ENCODE results near the gene ASIC4. TPM values are rescaled to one million over a fixed set of nuclear protein-coding genes. Genes with fewer than 3 reads are reported as not detected.

Gene ASIC4
- total and polyA plus RNA-seq, 2 of the 13 experiments (the other 11 are each of a cell fraction or from before 2014, with no cell fraction given), result 0.03 TPM; not detected in 1

DNA sequence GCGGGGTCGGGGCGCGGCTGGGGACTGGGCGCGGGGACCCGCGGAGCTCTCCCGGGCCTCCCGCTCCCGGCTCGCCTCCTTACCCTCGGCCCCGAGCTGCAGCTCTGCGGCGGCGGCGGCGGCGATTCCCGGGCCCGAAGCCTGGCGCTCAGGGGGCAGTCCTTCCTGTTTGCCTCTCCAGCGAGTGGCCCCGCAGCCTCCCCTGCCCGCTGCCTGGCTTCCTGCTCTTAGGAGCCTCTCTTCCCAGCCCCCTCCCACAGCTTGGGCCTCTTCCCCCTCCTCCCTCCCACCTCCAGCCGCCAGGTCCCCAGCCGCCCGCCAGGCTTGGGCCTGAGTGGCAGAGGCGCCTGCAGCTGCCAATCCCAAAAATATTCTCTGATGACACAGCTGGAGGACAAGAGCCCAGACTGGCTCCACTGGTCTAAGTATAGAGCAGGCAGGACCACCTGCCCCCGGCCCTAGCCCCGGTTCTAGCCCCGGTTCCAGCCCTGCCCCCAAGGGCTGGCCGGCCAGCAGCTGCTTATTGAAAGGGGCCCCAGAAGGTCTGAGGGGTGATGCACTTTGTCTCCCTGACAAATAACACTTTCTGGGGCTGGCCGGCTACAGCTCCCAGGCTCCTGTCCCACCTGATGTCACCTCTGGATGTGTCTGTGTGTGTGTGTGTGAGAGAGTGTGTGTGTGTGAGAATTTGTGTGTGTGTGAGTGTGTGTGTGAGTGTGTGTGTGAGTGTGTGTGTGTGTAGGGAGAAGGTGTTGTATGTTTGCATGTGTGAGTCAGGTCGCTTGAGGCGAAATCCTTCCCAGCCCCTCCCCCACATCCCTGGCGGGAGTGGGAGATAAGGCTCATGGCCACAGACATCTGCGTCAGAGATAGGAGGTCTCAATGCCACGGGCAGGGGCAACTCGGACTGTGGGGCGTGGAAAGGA lies 57.3 kb downstream of the ASIC4 start, which contains the start of gene OBSL1 (continued):
- no peak; the same call in 1 of the 2 replicates for TF ChIP-seq JUN (CRISPR knock-in tag; IDR thresholded peaks at IDR 0.05)
- TF ChIP-seq MEIS1 (CRISPR knock-in tag; IDR thresholded peaks at IDR 0.05; ENCODE audit: borderline replicate concordance), result no peak; the same call in 1 of the 2 replicates
- TF ChIP-seq, protein P1, sequence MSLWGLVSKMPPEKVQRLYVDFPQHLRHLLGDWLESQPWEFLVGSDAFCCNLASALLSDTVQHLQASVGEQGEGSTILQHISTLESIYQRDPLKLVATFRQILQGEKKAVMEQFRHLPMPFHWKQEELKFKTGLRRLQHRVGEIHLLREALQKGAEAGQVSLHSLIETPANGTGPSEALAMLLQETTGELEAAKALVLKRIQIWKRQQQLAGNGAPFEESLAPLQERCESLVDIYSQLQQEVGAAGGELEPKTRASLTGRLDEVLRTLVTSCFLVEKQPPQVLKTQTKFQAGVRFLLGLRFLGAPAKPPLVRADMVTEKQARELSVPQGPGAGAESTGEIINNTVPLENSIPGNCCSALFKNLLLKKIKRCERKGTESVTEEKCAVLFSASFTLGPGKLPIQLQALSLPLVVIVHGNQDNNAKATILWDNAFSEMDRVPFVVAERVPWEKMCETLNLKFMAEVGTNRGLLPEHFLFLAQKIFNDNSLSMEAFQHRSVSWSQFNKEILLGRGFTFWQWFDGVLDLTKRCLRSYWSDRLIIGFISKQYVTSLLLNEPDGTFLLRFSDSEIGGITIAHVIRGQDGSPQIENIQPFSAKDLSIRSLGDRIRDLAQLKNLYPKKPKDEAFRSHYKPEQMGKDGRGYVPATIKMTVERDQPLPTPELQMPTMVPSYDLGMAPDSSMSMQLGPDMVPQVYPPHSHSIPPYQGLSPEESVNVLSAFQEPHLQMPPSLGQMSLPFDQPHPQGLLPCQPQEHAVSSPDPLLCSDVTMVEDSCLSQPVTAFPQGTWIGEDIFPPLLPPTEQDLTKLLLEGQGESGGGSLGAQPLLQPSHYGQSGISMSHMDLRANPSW (CRISPR knock-in tag; IDR thresholded peaks at IDR 0.05; ENCODE audit: borderline replicate concordance), result no peak; the same call in 1 of the 2 replicates
- peak; percentile 49; the same call in 1 of the 2 replicates for TF ChIP-seq SP4 (CRISPR knock-in tag; IDR thresholded peaks at IDR 0.05)
- TF ChIP-seq NBN (conservative IDR thresholded peaks at IDR 0.05), result 0 out of 2 replicates have a peak, but pooled peaks have one; percentile 72
- peak; percentile 81 for TF ChIP-seq RXRB (CRISPR knock-in tag; IDR thresholded peaks at IDR 0.05; ENCODE audit: borderline replicate concordance)
- no peak for TF ChIP-seq MTERF4 (CRISPR knock-in tag; IDR thresholded peaks at IDR 0.05)
- no peak for TF ChIP-seq NFATC3 (CRISPR knock-in tag; IDR thresholded peaks at IDR 0.05)
- peak; percentile 79 for TF ChIP-seq ZNF18 (CRISPR knock-in tag; IDR thresholded peaks at IDR 0.05; ENCODE audit: insufficient replicate concordance)
- no peak for TF ChIP-seq ZKSCAN1 (IDR thresholded peaks at IDR 0.05; ENCODE audit: low read length)
- TF ChIP-seq, protein P2, sequence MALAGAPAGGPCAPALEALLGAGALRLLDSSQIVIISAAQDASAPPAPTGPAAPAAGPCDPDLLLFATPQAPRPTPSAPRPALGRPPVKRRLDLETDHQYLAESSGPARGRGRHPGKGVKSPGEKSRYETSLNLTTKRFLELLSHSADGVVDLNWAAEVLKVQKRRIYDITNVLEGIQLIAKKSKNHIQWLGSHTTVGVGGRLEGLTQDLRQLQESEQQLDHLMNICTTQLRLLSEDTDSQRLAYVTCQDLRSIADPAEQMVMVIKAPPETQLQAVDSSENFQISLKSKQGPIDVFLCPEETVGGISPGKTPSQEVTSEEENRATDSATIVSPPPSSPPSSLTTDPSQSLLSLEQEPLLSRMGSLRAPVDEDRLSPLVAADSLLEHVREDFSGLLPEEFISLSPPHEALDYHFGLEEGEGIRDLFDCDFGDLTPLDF (CRISPR knock-in tag; IDR thresholded peaks at IDR 0.05), result no peak
- TF ChIP-seq, protein P3, sequence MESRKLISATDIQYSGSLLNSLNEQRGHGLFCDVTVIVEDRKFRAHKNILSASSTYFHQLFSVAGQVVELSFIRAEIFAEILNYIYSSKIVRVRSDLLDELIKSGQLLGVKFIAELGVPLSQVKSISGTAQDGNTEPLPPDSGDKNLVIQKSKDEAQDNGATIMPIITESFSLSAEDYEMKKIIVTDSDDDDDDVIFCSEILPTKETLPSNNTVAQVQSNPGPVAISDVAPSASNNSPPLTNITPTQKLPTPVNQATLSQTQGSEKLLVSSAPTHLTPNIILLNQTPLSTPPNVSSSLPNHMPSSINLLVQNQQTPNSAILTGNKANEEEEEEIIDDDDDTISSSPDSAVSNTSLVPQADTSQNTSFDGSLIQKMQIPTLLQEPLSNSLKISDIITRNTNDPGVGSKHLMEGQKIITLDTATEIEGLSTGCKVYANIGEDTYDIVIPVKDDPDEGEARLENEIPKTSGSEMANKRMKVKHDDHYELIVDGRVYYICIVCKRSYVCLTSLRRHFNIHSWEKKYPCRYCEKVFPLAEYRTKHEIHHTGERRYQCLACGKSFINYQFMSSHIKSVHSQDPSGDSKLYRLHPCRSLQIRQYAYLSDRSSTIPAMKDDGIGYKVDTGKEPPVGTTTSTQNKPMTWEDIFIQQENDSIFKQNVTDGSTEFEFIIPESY (CRISPR knock-in tag; IDR thresholded peaks at IDR 0.05), result 0 out of 2 replicates have a peak, but pooled peaks have one; percentile 4
- TF ChIP-seq, protein P4, sequence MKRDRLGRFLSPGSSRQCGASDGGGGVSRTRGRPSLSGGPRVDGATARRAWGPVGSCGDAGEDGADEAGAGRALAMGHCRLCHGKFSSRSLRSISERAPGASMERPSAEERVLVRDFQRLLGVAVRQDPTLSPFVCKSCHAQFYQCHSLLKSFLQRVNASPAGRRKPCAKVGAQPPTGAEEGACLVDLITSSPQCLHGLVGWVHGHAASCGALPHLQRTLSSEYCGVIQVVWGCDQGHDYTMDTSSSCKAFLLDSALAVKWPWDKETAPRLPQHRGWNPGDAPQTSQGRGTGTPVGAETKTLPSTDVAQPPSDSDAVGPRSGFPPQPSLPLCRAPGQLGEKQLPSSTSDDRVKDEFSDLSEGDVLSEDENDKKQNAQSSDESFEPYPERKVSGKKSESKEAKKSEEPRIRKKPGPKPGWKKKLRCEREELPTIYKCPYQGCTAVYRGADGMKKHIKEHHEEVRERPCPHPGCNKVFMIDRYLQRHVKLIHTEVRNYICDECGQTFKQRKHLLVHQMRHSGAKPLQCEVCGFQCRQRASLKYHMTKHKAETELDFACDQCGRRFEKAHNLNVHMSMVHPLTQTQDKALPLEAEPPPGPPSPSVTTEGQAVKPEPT (CRISPR knock-in tag; IDR thresholded peaks at IDR 0.05; ENCODE audit: low read depth), result no peak
- TF ChIP-seq ZSCAN29 (CRISPR knock-in tag; conservative IDR thresholded peaks at IDR 0.05), result peak; percentile 88
- no peak for TF ChIP-seq STAT5B (CRISPR knock-in tag; IDR thresholded peaks at IDR 0.05)
- TF ChIP-seq TP53 (CRISPR knock-in tag; conservative IDR thresholded peaks at IDR 0.05), result no peak
- TF ChIP-seq SMARCC2 (IDR thresholded peaks at IDR 0.05), result no peak
- TF ChIP-seq ZNF3 (CRISPR knock-in tag; IDR thresholded peaks at IDR 0.05), result no peak

Measured in HepG2 (cell line).